Measurements from ENCODE around the gene EXOC6B. TPM values are rescaled to one million over a fixed set of nuclear protein-coding genes. Genes with fewer than 3 reads are reported as not detected.

Gene EXOC6B
- total RNA-seq, 1 donor from 2014 or later = 7.7 TPM

GRCh38 chr2:72350852-72351251 lies 475.0 kb downstream of the EXOC6B start:
- no peak overlapping the region for H3K4me3 ChIP-seq (ENCODE audit: low read depth, low read length)
- no peak for DNase-seq (ENCODE audit: low read depth)
- TF ChIP-seq CTCF (conservative IDR thresholded peaks at IDR 0.05; ENCODE audit: low read depth, low read length) = no peak

GRCh38 chr2:72349016-72349415 lies 476.8 kb downstream of the EXOC6B start:
- no peak for TF ChIP-seq CTCF (conservative IDR thresholded peaks at IDR 0.05; ENCODE audit: low read depth, low read length)
- DNase-seq (ENCODE audit: low read depth) = no peak
- no peak overlapping the region for H3K4me3 ChIP-seq (ENCODE audit: low read depth, low read length)

GRCh38 chr2:72347081-72347480 lies 478.8 kb downstream of the EXOC6B start:
- no peak overlapping the region for H3K4me3 ChIP-seq (ENCODE audit: low read depth, low read length)
- TF ChIP-seq CTCF (conservative IDR thresholded peaks at IDR 0.05; ENCODE audit: low read depth, low read length) = no peak
- DNase-seq (ENCODE audit: low read depth) = no peak

- H3K4me3 ChIP-seq (ENCODE audit: low read depth, low read length) = no peak overlapping the region
- DNase-seq (ENCODE audit: low read depth) = no peak
- TF ChIP-seq CTCF (conservative IDR thresholded peaks at IDR 0.05; ENCODE audit: low read depth, low read length) = no peak
Measured at GRCh38 chr2:72341639-72342038, 484.2 kb downstream of the EXOC6B start.

GRCh38 chr2:72340665-72341064 lies 485.2 kb downstream of the EXOC6B start:
- TF ChIP-seq CTCF (conservative IDR thresholded peaks at IDR 0.05; ENCODE audit: low read depth, low read length) = no peak
- H3K4me3 ChIP-seq (ENCODE audit: low read depth, low read length) = no peak overlapping the region

GRCh38 chr2:72338076-72338475 lies 487.8 kb downstream of the EXOC6B start:
- no peak overlapping the region for H3K4me3 ChIP-seq (ENCODE audit: low read depth, low read length)
- DNase-seq (ENCODE audit: low read depth) = no peak
- no peak for TF ChIP-seq CTCF (conservative IDR thresholded peaks at IDR 0.05; ENCODE audit: low read depth, low read length)

More at GRCh38 chr2:72340665-72341064, 485.2 kb downstream of the EXOC6B start:
- DNase-seq (ENCODE audit: low read depth) = no peak

GRCh38 chr2:72332720-72333119 lies 493.1 kb downstream of the EXOC6B start:
- TF ChIP-seq CTCF (conservative IDR thresholded peaks at IDR 0.05; ENCODE audit: low read depth, low read length) = no peak
- H3K4me3 ChIP-seq (ENCODE audit: low read depth, low read length) = no peak overlapping the region
- DNase-seq (ENCODE audit: low read depth) = no peak

Data from epithelial cell of proximal tubule (primary cell).